K562 (cell line): ENCODE results near the gene SPSB1. TPM values are rescaled to one million over a fixed set of nuclear protein-coding genes. Genes with fewer than 3 reads are reported as not detected.

Experiments
- ATAC-seq: fragments of 200-7000 bp; cut with Tn5 transposase; 3 replicates; pipeline ENCODE4 v1.9.1; 2020; ENCODE audit warnings: moderate library complexity
- BruUV-seq: library from RNA; stranded (reverse); fragments of 400-500 nt; replicated peaks from 2 replicates; lab custom pipeline; 2021; lab: Mats Ljungman, UMichigan
- CTCF ChIA-PET: fragments of 300-600 bp; formaldehyde crosslinking; extraction: SDS; loops from one replicate; lab custom pipeline; 2021; ENCODE audit warnings: low intra/inter-chr PET ratio; lab: Yijun Ruan, JAX
- POLR2A ChIA-PET: fragments of 300-600, 350-650 bp; sonication (Branson Sonifier 250); formaldehyde crosslinking; extraction: SDS; loops from one replicate; lab custom pipeline; 2021; ENCODE audit warnings: antibody characterized with exemption, inconsistent platforms; lab: Yijun Ruan, JAX
- DNase-seq, 4 experiments: peaks; one replicate each; pipeline versions ENCODE4 v3.0.0 to v3.0.0-alpha.2; 2011 to 2018; ENCODE audit warnings: low spot score in 3 of 4, mixed read lengths in 3 of 4; ENCODE audit errors: extremely low read depth in 1 of 4
- FAIRE-seq: peaks from 2 replicates; lab custom pipeline; 2011; peaks lifted over from hg19 to GRCh38; lab: Jason Lieb, UNC
- H2AFZ ChIP-seq: 2 replicates; pipeline ENCODE4 v1.6.0; 2011; ENCODE audit warnings: low read depth, low read length, control low read depth, inconsistent platforms
- H3K27ac ChIP-seq: fragments of 200-600 bp; 3 replicates; pipeline ENCODE4 v1.8.0; 2011; ENCODE audit warnings: low read depth, mild to moderate bottlenecking, control low read depth, inconsistent platforms, low read length, moderate library complexity, mixed read lengths; ENCODE audit errors: extremely low read depth
- H3K27me3 ChIP-seq, 2 experiments: fragments of 300-600 bp in 1 of 2; 2 replicates in 1 of 2; 3 replicates in 1 of 2; pipeline versions ENCODE4 v1.6.0 to v1.8.0; 2011; ENCODE audit warnings: inconsistent platforms in 2 of 2, low read length in 2 of 2, mild to moderate bottlenecking in 1 of 2, mixed read lengths in 1 of 2, moderate library complexity in 1 of 2; ENCODE audit not compliant: control insufficient read depth in 2 of 2, insufficient read depth in 2 of 2
- H3K36me3 ChIP-seq: fragments of 300-600 bp; 3 replicates; pipeline ENCODE4 v1.8.0; 2011; ENCODE audit warnings: mild to moderate bottlenecking, low read length, inconsistent platforms; ENCODE audit not compliant: control insufficient read depth, insufficient read depth
- H3K4me1 ChIP-seq, 2 experiments: fragments of 200-600 bp in 1 of 2; replicated peaks in 1 of 2; 2 replicates in 1 of 2; 3 replicates in 1 of 2; pipeline versions ENCODE4 v1.5.1 to v1.8.0; 2011; ENCODE audit warnings: inconsistent platforms in 2 of 2, low read length in 2 of 2, mild to moderate bottlenecking in 1 of 2, mixed read lengths in 1 of 2, moderate library complexity in 1 of 2; ENCODE audit not compliant: control insufficient read depth in 2 of 2, insufficient read depth in 2 of 2
- H3K4me2 ChIP-seq: 2 replicates; pipeline ENCODE4 v1.6.1; 2011; ENCODE audit warnings: low read length, control low read depth, inconsistent platforms, mixed read lengths; ENCODE audit not compliant: insufficient read depth
- H3K4me3 ChIP-seq: fragments of 200-600 bp; sonication (generic), shearing (Covaris generic); 2 replicates; pipeline ENCODE4 v1.5.1; 2016; ENCODE audit warnings: control low read depth, inconsistent platforms
- H3K79me2 ChIP-seq: fragments of 200-600 bp; 3 replicates; pipeline ENCODE4 v1.8.0; 2011; ENCODE audit warnings: low read length, inconsistent platforms; ENCODE audit not compliant: control insufficient read depth, insufficient read depth
- H3K9ac ChIP-seq, 2 experiments: 2 replicates each; pipeline versions ENCODE4 v1.6.0 to v1.6.1; 2011; ENCODE audit warnings: low read depth in 2 of 2, low read length in 2 of 2, control low read depth in 1 of 2, inconsistent platforms in 1 of 2, mild to moderate bottlenecking in 1 of 2, mixed read lengths in 1 of 2; ENCODE audit not compliant: insufficient read depth in 1 of 2
- H3K9me1 ChIP-seq: one replicate; pipeline ENCODE4 v1.6.0; 2011; ENCODE audit warnings: inconsistent platforms, mild to moderate bottlenecking, low read length, moderate library complexity; ENCODE audit not compliant: control insufficient read depth, insufficient read depth
- H3K9me3 ChIP-seq: replicated peaks from 2 replicates; pipeline ENCODE4 v1.5.1; 2011; ENCODE audit warnings: low read depth, low read length, inconsistent platforms; ENCODE audit not compliant: control insufficient read depth, insufficient read depth
- H4K20me1 ChIP-seq: replicated peaks from 2 replicates; pipeline ENCODE4 v1.6.1; 2011; ENCODE audit warnings: low read length, inconsistent platforms, mixed read lengths; ENCODE audit not compliant: control insufficient read depth, insufficient read depth
- ETV1 ChIP-seq: fragments of 450-650 bp; conservative IDR thresholded peaks from 2 replicates; pipeline ENCODE4 v1.6.1; 2016; ENCODE audit warnings: missing genetic modification characterization, control low read depth, low read depth, missing compliant biosample characterization
- GTF2B ChIP-seq: IDR thresholded peaks from 2 replicates; pipeline ENCODE4 v1.6.1; 2011; ENCODE audit not compliant: insufficient read length; ENCODE audit errors: extremely low read depth
- HBP1 ChIP-seq: fragments of 450-650 bp; formaldehyde crosslinking; IDR thresholded peaks from 2 replicates; pipeline ENCODE4 v1.4.0; 2022; ENCODE audit warnings: missing genetic modification characterization
- HDAC6 ChIP-seq: IDR thresholded peaks from 2 replicates; pipeline ENCODE4 v1.6.1; 2012; ENCODE audit warnings: low read depth, mild to moderate bottlenecking, control low read depth, inconsistent platforms, low read length, moderate library complexity
- HMGXB4 ChIP-seq: sonication (generic); formaldehyde crosslinking; IDR thresholded peaks from 2 replicates; pipeline ENCODE4 v1.8.1; 2023; ENCODE audit warnings: mild to moderate bottlenecking, missing genetic modification reagents
- SPI1 ChIP-seq: IDR thresholded peaks from 2 replicates; pipeline ENCODE4 v1.6.1; 2011; ENCODE audit warnings: low read depth, low read length, control low read depth, borderline replicate concordance
- TAF1 ChIP-seq: IDR thresholded peaks from 2 replicates; pipeline ENCODE4 v1.6.1; 2011; ENCODE audit warnings: mild to moderate bottlenecking, low read length, moderate library complexity; ENCODE audit not compliant: insufficient read depth, control insufficient read depth, severe bottlenecking; ENCODE audit errors: extremely low read depth
- TCF3 ChIP-seq: sonication (generic); formaldehyde crosslinking; IDR thresholded peaks from 2 replicates; pipeline ENCODE4 v1.4.0; 2020; ENCODE audit warnings: mild to moderate bottlenecking, missing genetic modification reagents
- ZBTB7A ChIP-seq: IDR thresholded peaks from 2 replicates; pipeline ENCODE4 v1.6.1; 2011; ENCODE audit warnings: low read depth, mild to moderate bottlenecking, low read length, moderate library complexity, borderline replicate concordance; ENCODE audit not compliant: control insufficient read depth
- ZNF23 ChIP-seq: fragments of 250-450 bp; sonication (Bioruptor Pico); IDR thresholded peaks from 2 replicates; pipeline ENCODE4 v1.4.0; 2020; ENCODE audit warnings: mild to moderate bottlenecking
- ZNF232 ChIP-seq: sonication (generic); formaldehyde crosslinking; IDR thresholded peaks from 2 replicates; pipeline ENCODE4 v1.8.0; 2022; ENCODE audit warnings: mild to moderate bottlenecking, missing genetic modification reagents
- ZNF282 ChIP-seq: sonication (generic); formaldehyde crosslinking; IDR thresholded peaks from 2 replicates; pipeline ENCODE4 v1.8.1; 2023; ENCODE audit warnings: missing genetic modification reagents
- ZNF511 ChIP-seq: sonication (generic); formaldehyde crosslinking; IDR thresholded peaks from 2 replicates; pipeline ENCODE4 v1.8.0; 2022; ENCODE audit warnings: mild to moderate bottlenecking, missing genetic modification reagents
- ZNF695 ChIP-seq: fragments of 450-650 bp; formaldehyde crosslinking; IDR thresholded peaks from 2 replicates; pipeline ENCODE4 v1.4.0; 2020; ENCODE audit warnings: mild to moderate bottlenecking, moderate library complexity
- whole genome bisulfite sequencing: fragments of 100-300 bp; shearing (Covaris generic); methylation state at CpG from one replicate; pipeline ENCODE4 v1.1.6; 2016; ENCODE audit warnings: low coverage, mixed read lengths; ENCODE audit not compliant: insufficient coverage; ENCODE audit errors: missing lambda C conversion rate; 5-methylcytosine and 5-hydroxymethylcytosine counted together
- in situ Hi-C: fragments of 300-500 bp; cut with MboI; formaldehyde crosslinking; loops from 4 replicates; pipeline ENCODE4 v1.15.0; 2018; ENCODE audit warnings: inconsistent platforms, mixed read lengths
- intact Hi-C: fragments of 100-400 bp; cut with micrococcal nuclease; formaldehyde crosslinking; loops from 2 replicates; pipeline ENCODE4 v1.14.2; 2022
- polyA plus RNA-seq, 8 experiments: library from polyadenylated mRNA; depleted of rRNA in 4 of 8; stranded (reverse) in 5 of 8; unstranded in 3 of 8; fragments of >200 nt; fragmentation: Nextera tagmentation in 2 of 8; fragmentation: Illumina TruSeq in 1 of 8; extraction: Ambion mirVana in 2 of 8; extraction: Trizol in 1 of 8; gene quantifications; 2 replicates each; pipeline versions ENCODE4 v1.2.1 to v1.2.3, GENCODE V29; 2011 to 2014; ENCODE audit warnings: inconsistent platforms in 1 of 8, missing spikeins in 1 of 8
- total RNA-seq, 7 experiments: library from RNA; depleted of rRNA in 6 of 7; stranded (reverse); fragments of >200 nt in 6 of 7; fragmentation: Illumina TruSeq in 2 of 7; extraction: Trizol in 2 of 7; gene quantifications; 2 replicates each; pipeline versions ENCODE4 v1.2.1 to v1.2.3, GENCODE V29; 2011 to 2021; ENCODE audit warnings: low replicate concordance in 1 of 7

SPSB1 gene
- total and polyA plus RNA-seq, 9 of the 15 experiments (the other 6 are each of a cell fraction or from before 2014, with no cell fraction given), result 0.06 to 0.35 (median 0.14) TPM; not detected in 6

GRCh38 chr1:9397997-9398526 is 105.4 kb downstream of the SPSB1 start:
- no TSS peak for BruUV-seq
- DNase-seq, result no peak
- Histone ChIP-seq H3K9ac (no peak overlapping the region), H3K27ac (no peak overlapping the region), H3K36me3 (no peaks in the 10 kb centered on the region), H3K27me3 (peaks cover 67 to 92% of the 10 kb centered on the region in 2 experiments), H3K9me1 (no peaks in the 10 kb centered on the region), H2AFZ (no peak overlapping the region), H3K4me3 (no peak overlapping the region), H3K4me2 (no peak overlapping the region), H3K4me1 (peaks cover 0 to 6% of the 10 kb centered on the region in 2 experiments; a peak in 1 of 5 replicates), H3K9me3 (peaks cover 3% of the 10 kb centered on the region), H3K79me2 (no peaks in the 10 kb centered on the region), H4K20me1 (0 out of 2 replicates have a peak, but pooled peaks cover 8% of the 10 kb centered on the region)
- FAIRE-seq, result no peak
- TF ChIP-seq ZNF511 (CRISPR knock-in tag) (no peak), ZBTB7A (no peak), HBP1 (CRISPR knock-in tag) (no peak), GTF2B (no peak), HDAC6 (no peak), ETV1 (tag) (no peak), HMGXB4 (CRISPR knock-in tag) (no peak), ZNF695 (CRISPR knock-in tag) (no peak), ZNF232 (CRISPR knock-in tag) (no peak), ZNF282 (no peak), SPI1 (no peak), ZNF23 (CRISPR knock-in tag) (no peak), TCF3 (CRISPR knock-in tag) (no peak), TAF1 (no peak)
- CTCF ChIA-PET, result no interaction called here
- under 1% methylated on average over 11 of the region's 13 CpGs for WGBS
- ATAC-seq, result no peak
- intact Hi-C loops (no loop called here), in situ Hi-C loops (no loop called here)
- POLR2A ChIA-PET, result interaction anchor here (0.6 to 1.2 kb wide), 3 partner anchors 10 to 280 kb away, joined by 3 to 5 read pairs (median 3); no protein-coding TSS in a partner anchor
